HCT116 (cell line): ENCODE data around the gene SMC1B. TPM values are rescaled to one million over a fixed set of nuclear protein-coding genes. Genes with fewer than 3 reads are reported as not detected.
"Not testable (repeated sequence)": the region's sequence is repeated elsewhere in the genome, so short reads cannot be mapped to it uniquely, and the experiment has no call there.

Experiments used
- ATAC-seq: fragments of 200-7000 bp; cut with Tn5 transposase; 2 replicates; pipeline ENCODE4 v1.9.1; 2020; ENCODE audit warnings: mild to moderate bottlenecking, moderate library complexity
- BruUV-seq: library from RNA; stranded (reverse); fragments of 400-500 nt; replicated peaks from 2 replicates; lab custom pipeline; 2021; lab: Mats Ljungman, UMichigan
- CTCF ChIA-PET: fragments of 300-600 bp; sonication (Branson Sonifier 250); formaldehyde crosslinking; loops from one replicate; lab custom pipeline; 2021; ENCODE audit warnings: antibody characterized with exemption; lab: Charles Lee
- POLR2A ChIA-PET: fragments of 300-600, 350-600 bp; sonication (Branson Sonifier 250); formaldehyde crosslinking; loops from one replicate; lab custom pipeline; 2021; ENCODE audit warnings: antibody characterized with exemption; lab: Charles Lee
- RAD21 ChIA-PET, 2 experiments: fragments of 300-600 bp; sonication (Branson Sonifier 250); formaldehyde crosslinking; loops; one replicate each; lab custom pipeline; 2023; ENCODE audit warnings: low total read pairs in 2 of 2; ENCODE audit not compliant: uncharacterized antibody in 2 of 2, unreplicated experiment in 2 of 2, low non-redundant PET in 1 of 2; lab: Charles Lee
- DNase-seq: peaks from one replicate; pipeline ENCODE4 v3.0.0-alpha.2; 2010; ENCODE audit warnings: low read depth, low spot score
- H2AFZ ChIP-seq: fragments of 200-600 bp; shearing (Covaris generic), sonication (generic); 2 replicates; pipeline ENCODE4 v1.6.1; 2017; ENCODE audit warnings: low read depth, mixed run types, mixed read lengths, antibody characterized with exemption, low read length; ENCODE audit not compliant: poor library complexity, severe bottlenecking
- H3K27ac ChIP-seq: 2 replicates; pipeline ENCODE4 v1.5.1; 2012; ENCODE audit warnings: low read depth, low read length
- H3K27me3 ChIP-seq: fragments of 200-600 bp; sonication (generic); 2 replicates; pipeline ENCODE4 v1.6.1; 2016; ENCODE audit warnings: mixed run types, low read length, mixed read lengths; ENCODE audit not compliant: insufficient read depth
- H3K36me3 ChIP-seq, 2 experiments: fragments of 200-500 bp in 1 of 2; fragments of 200-600 bp in 1 of 2; sonication (Bioruptor generic) in 1 of 2; sonication (generic) in 1 of 2; 2 replicates each; pipeline versions ENCODE4 v1.5.1 to v1.6.1; 2014 to 2016; ENCODE audit warnings: low read length in 2 of 2, inconsistent platforms in 1 of 2, mixed read lengths in 1 of 2, mixed run types in 1 of 2; ENCODE audit not compliant: insufficient read depth in 2 of 2, control insufficient read depth in 1 of 2
- H3K4me1 ChIP-seq, 2 experiments: fragments of 200-600 bp in 1 of 2; sonication (generic) in 1 of 2; 2 replicates each; pipeline versions ENCODE4 v1.5.1 to v1.6.1; 2012 to 2017; ENCODE audit warnings: low read length in 2 of 2, inconsistent platforms in 1 of 2, mild to moderate bottlenecking in 1 of 2, mixed read lengths in 1 of 2, mixed run types in 1 of 2, moderate library complexity in 1 of 2; ENCODE audit not compliant: insufficient read depth in 2 of 2, control insufficient read depth in 1 of 2
- H3K4me2 ChIP-seq: fragments of 200-600 bp; sonication (generic); 2 replicates; pipeline ENCODE4 v1.6.1; 2017; ENCODE audit warnings: mixed run types, low read length, mixed read lengths
- H3K4me3 ChIP-seq, 2 experiments: fragments of 200-600 bp in 1 of 2; sonication (generic) in 1 of 2; replicated peaks in 1 of 2; 2 replicates each; pipeline ENCODE4 v1.5.1; 2011 to 2016; ENCODE audit warnings: low read length in 2 of 2, control low read depth in 1 of 2, low read depth in 1 of 2, mild to moderate bottlenecking in 1 of 2, mixed read lengths in 1 of 2, mixed run types in 1 of 2
- H3K79me2 ChIP-seq: fragments of 200-600 bp; sonication (generic); 2 replicates; pipeline ENCODE4 v1.6.1; 2017; ENCODE audit warnings: mild to moderate bottlenecking, mixed run types, low read length, moderate library complexity, mixed read lengths; ENCODE audit not compliant: insufficient read depth
- H3K9ac ChIP-seq: fragments of 200-600 bp; sonication (generic); 2 replicates; pipeline ENCODE4 v1.6.1; 2016; ENCODE audit warnings: low read length, mixed read lengths
- H3K9me2 ChIP-seq: fragments of 200-600 bp; sonication (generic), shearing (Covaris generic); 2 replicates; pipeline ENCODE4 v1.6.1; 2017; ENCODE audit warnings: mixed run types, mild to moderate bottlenecking, moderate library complexity; ENCODE audit not compliant: insufficient read depth
- H3K9me3 ChIP-seq, 2 experiments: fragments of 200-500 bp in 1 of 2; fragments of 200-600 bp in 1 of 2; sonication (Bioruptor generic) in 1 of 2; sonication (generic) in 1 of 2; 2 replicates each; pipeline ENCODE4 v1.6.1; 2014 to 2017; ENCODE audit warnings: low read length in 2 of 2, mixed read lengths in 2 of 2, inconsistent platforms in 1 of 2, low read depth in 1 of 2, mild to moderate bottlenecking in 1 of 2, mixed run types in 1 of 2, moderate library complexity in 1 of 2; ENCODE audit not compliant: control insufficient read depth in 1 of 2, insufficient read depth in 1 of 2
- H4K20me1 ChIP-seq: fragments of 200-600 bp; sonication (generic), shearing (Covaris generic); 2 replicates; pipeline ENCODE4 v1.6.1; 2017; ENCODE audit warnings: mixed run types, mild to moderate bottlenecking, moderate library complexity; ENCODE audit not compliant: insufficient read depth
- ELF1 ChIP-seq: IDR thresholded peaks from 2 replicates; pipeline ENCODE4 v1.6.1; 2012; ENCODE audit warnings: low read depth, borderline replicate concordance
- RAD21 ChIP-seq: IDR thresholded peaks from 2 replicates; pipeline ENCODE4 v1.6.1; 2012; ENCODE audit warnings: low read depth, mild to moderate bottlenecking
- REST ChIP-seq: IDR thresholded peaks from 2 replicates; pipeline ENCODE4 v1.6.1; 2012; ENCODE audit warnings: low read depth
- SIN3A ChIP-seq: IDR thresholded peaks from 2 replicates; pipeline ENCODE4 v1.6.1; 2012; ENCODE audit warnings: low read depth
- SP1 ChIP-seq: IDR thresholded peaks from 2 replicates; pipeline ENCODE4 v1.6.1; 2012; ENCODE audit warnings: low read depth
- ZBTB33 ChIP-seq: IDR thresholded peaks from 2 replicates; pipeline ENCODE4 v1.6.1; 2011; ENCODE audit warnings: mild to moderate bottlenecking, low read length, moderate library complexity; ENCODE audit not compliant: insufficient replicate concordance; ENCODE audit errors: extremely low read depth
- ZFX ChIP-seq: fragments of 450-650 bp; IDR thresholded peaks from 2 replicates; pipeline ENCODE4 v1.6.1; 2017
- ZNF274 ChIP-seq: fragments of 200-500 bp; sonication (Bioruptor generic); IDR thresholded peaks from 2 replicates; pipeline ENCODE4 v1.6.1; 2014; ENCODE audit warnings: mild to moderate bottlenecking, low read depth, low read length, inconsistent platforms
- intact Hi-C: fragments of 100-400 bp; cut with micrococcal nuclease; formaldehyde crosslinking; loops from 2 replicates; pipeline ENCODE4 v1.10.0; 2022
- total RNA-seq: library from RNA; stranded (reverse); gene quantifications from one replicate; pipeline ENCODE4 v1.2.1, GENCODE V29; 2021; ENCODE audit not compliant: unreplicated experiment

SMC1B gene
- total RNA-seq, 1 experiment from 2014 or later, result not detected

GRCh38 chr22:45440688-45441087 is 27.3 kb upstream of the SMC1B start:
- H3K27me3 ChIP-seq, DNase-seq, ATAC-seq, H2AFZ ChIP-seq, H3K4me1 ChIP-seq, H3K79me2 ChIP-seq, H3K36me3 ChIP-seq, H3K9ac ChIP-seq, H3K9me3 ChIP-seq, H3K4me3 ChIP-seq, H4K20me1 ChIP-seq, H3K27ac ChIP-seq, H3K9me2 ChIP-seq, BruUV-seq: not testable (repeated sequence)
- H3K4me2 ChIP-seq, result peak overlapping the region; percentile 35; the same call in 1 of the 2 replicates
- ChIA-PET POLR2A (interaction anchor here (1.9 kb wide), 1 partner anchor 113 kb away, joined by 5 read pairs; no protein-coding TSS in a partner anchor), RAD21 (interaction anchor here in 1 of 2 experiments (1.0 kb wide), 1 partner anchor 114 kb away, joined by 3 read pairs; no protein-coding TSS in a partner anchor), CTCF (interaction anchor here (1.0 to 3.0 kb wide), 7 partner anchors 8 to 169 kb away, joined by 3 to 22 read pairs (median 4); no protein-coding TSS in a partner anchor)
- intact Hi-C loops, result loop anchor here (1.0 kb wide), 1 partner anchor 113 kb away; no protein-coding TSS in a partner anchor

GRCh38 chr22:45438336-45438735 is 24.9 kb upstream of the SMC1B start:
- Histone ChIP-seq H2AFZ (no peak overlapping the region), H3K36me3 (no peaks in the 10 kb centered on the region), H3K27me3 (no peaks in the 10 kb centered on the region), H3K9me2 (no peaks in the 10 kb centered on the region), H3K4me1 (peaks cover 4 to 10% of the 10 kb centered on the region in 2 experiments; a peak in 2 of 4 replicates), H3K9me3 (no peaks in the 10 kb centered on the region), H3K4me3 (no peak overlapping the region), H3K9ac (no peak overlapping the region), H3K79me2 (no peaks in the 10 kb centered on the region), H3K4me2 (no peak overlapping the region), H4K20me1 (no peaks in the 10 kb centered on the region), H3K27ac (no peak overlapping the region)
- RAD21 ChIA-PET, result no interaction called here
- intact Hi-C loops, result loop anchor here (5.0 kb wide), 1 partner anchor 336 kb away; no protein-coding TSS in a partner anchor
- CTCF ChIA-PET, result interaction anchor here (1.3 to 1.6 kb wide), 3 partner anchors 18 to 170 kb away, joined by 3 read pairs; no protein-coding TSS in a partner anchor
- TF ChIP-seq SIN3A, result no peak
- no peak for TF ChIP-seq ELF1
- TF ChIP-seq SP1, result no peak
- no peak for TF ChIP-seq ZFX
- TF ChIP-seq REST, result no peak
- no peak for TF ChIP-seq ZBTB33
- TF ChIP-seq RAD21, result no peak
- TF ChIP-seq ZNF274, result no peak
- ATAC-seq (no peak), DNase-seq (no peak)
- POLR2A ChIA-PET, result no interaction called here
- no TSS peak for BruUV-seq
